ENCODE results near the gene ADAM12. TPM values are rescaled to one million over a fixed set of nuclear protein-coding genes. Genes with fewer than 3 reads are reported as not detected.

The ADAM12 gene
- total RNA-seq, 2 donors from 2014 or later = under 0.01 to 0.52 TPM

DNA sequence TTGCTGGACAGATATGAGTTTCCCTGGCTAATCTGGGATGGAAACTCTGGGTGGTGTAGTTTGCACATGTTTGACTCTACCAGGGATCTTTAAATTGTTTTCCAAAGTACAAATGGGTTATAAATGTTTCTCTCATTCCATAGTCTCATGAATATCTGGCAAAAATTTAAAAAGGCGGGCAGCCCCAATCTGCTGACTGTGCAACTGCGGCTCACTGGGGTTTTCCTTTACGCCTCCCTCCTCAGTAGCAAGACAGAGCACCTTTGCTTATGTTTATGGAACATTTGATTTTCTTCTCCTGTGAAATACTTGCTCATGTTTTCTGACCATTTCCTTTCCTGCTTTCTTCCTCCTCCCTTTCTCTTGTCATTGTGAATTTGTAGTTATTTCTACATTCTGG is 105.0 kb downstream of the ADAM12 start:
- TF ChIP-seq, protein P1, sequence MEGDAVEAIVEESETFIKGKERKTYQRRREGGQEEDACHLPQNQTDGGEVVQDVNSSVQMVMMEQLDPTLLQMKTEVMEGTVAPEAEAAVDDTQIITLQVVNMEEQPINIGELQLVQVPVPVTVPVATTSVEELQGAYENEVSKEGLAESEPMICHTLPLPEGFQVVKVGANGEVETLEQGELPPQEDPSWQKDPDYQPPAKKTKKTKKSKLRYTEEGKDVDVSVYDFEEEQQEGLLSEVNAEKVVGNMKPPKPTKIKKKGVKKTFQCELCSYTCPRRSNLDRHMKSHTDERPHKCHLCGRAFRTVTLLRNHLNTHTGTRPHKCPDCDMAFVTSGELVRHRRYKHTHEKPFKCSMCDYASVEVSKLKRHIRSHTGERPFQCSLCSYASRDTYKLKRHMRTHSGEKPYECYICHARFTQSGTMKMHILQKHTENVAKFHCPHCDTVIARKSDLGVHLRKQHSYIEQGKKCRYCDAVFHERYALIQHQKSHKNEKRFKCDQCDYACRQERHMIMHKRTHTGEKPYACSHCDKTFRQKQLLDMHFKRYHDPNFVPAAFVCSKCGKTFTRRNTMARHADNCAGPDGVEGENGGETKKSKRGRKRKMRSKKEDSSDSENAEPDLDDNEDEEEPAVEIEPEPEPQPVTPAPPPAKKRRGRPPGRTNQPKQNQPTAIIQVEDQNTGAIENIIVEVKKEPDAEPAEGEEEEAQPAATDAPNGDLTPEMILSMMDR (IDR thresholded peaks at IDR 0.05) = no peak
- no peak for TF ChIP-seq POLR2A (IDR thresholded peaks at IDR 0.05)
- H3K27ac ChIP-seq = no peak overlapping the region
- ATAC-seq (no peak), DNase-seq (no peak)
- H3K4me3 ChIP-seq = no peak overlapping the region
- H3K4me1 ChIP-seq = no peaks in the 10 kb centered on the region
- intact Hi-C loops (cut with DNase I) = no loop called here
- no peaks in the 10 kb centered on the region for H3K36me3 ChIP-seq (replicated peaks in 1 of 2; ENCODE audit: insufficient read depth in 1 of 2, low read depth in 2 of 2)
- no peaks in the 10 kb centered on the region for H3K9me3 ChIP-seq
- no peaks in the 10 kb centered on the region for H3K27me3 ChIP-seq
- WGBS, 2 donors = 89 to 96% methylated on average over 3 of the region's 3 CpGs

DNA sequence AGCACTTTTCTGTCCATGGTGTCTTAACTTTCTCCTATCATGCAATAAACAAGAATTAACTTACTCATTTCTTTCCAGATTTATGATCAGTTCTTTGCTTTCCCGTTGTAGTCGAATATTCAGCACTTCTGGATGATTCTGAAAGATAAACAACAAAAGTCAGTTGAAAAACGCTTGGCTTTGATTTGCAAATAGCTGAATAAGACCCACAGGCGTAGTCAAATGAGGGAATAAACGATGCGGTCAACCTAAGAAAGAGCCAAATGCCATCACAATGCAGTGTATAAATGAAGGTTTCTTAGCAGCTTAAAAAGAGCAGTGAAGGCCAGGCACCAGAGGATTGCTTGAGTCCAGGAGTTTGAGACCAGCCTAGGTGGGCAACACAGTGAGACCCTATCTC is 109.4 kb downstream of the ADAM12 start:
- DNase-seq (no peak), ATAC-seq (no peak)
- Histone ChIP-seq H3K9me3 (no peaks in the 10 kb centered on the region), H3K27ac (no peak overlapping the region), H3K36me3 (replicated peaks in 1 of 2; ENCODE audit: insufficient read depth in 1 of 2, low read depth in 2 of 2) (no peaks in the 10 kb centered on the region), H3K4me3 (no peak overlapping the region), H3K4me1 (no peaks in the 10 kb centered on the region), H3K27me3 (no peaks in the 10 kb centered on the region)
- TF ChIP-seq, protein P1 (IDR thresholded peaks at IDR 0.05) = no peak
- TF ChIP-seq POLR2A (IDR thresholded peaks at IDR 0.05) = no peak
- WGBS, 2 donors = 57 to 65% methylated on average over 6 of the region's 6 CpGs
- intact Hi-C loops (cut with DNase I) = no loop called here

DNA sequence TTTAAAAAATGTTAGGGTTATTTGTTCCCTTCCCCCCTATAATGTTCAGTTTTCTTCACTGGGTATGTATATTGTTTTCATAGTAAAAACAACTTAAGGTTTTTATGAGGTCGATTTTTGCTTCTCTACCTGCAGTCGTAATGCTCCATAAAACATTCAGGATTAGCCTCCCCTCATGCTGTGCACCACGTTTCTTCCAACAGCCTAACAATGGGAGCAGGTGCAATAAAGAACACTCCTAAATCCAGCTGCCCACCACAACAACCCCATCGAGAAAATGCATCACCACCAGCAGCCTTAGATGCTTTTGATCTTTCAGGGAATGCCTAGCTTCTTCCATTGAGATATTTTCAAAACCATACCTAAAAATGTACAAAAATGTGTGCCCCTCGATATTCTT is 111.1 kb downstream of the ADAM12 start:
- Histone ChIP-seq H3K36me3 (replicated peaks in 1 of 2; ENCODE audit: insufficient read depth in 1 of 2, low read depth in 2 of 2) (no peaks in the 10 kb centered on the region), H3K27ac (no peak overlapping the region), H3K9me3 (no peaks in the 10 kb centered on the region), H3K27me3 (no peaks in the 10 kb centered on the region), H3K4me1 (no peaks in the 10 kb centered on the region), H3K4me3 (no peak overlapping the region)
- ATAC-seq (no peak), DNase-seq (no peak)
- TF ChIP-seq POLR2A (IDR thresholded peaks at IDR 0.05) = no peak
- TF ChIP-seq, protein P1 (IDR thresholded peaks at IDR 0.05) = no peak
- intact Hi-C loops (cut with DNase I) = no loop called here
- 41 to 45% methylated on average over 5 of the region's 5 CpGs for WGBS, 2 donors

DNA sequence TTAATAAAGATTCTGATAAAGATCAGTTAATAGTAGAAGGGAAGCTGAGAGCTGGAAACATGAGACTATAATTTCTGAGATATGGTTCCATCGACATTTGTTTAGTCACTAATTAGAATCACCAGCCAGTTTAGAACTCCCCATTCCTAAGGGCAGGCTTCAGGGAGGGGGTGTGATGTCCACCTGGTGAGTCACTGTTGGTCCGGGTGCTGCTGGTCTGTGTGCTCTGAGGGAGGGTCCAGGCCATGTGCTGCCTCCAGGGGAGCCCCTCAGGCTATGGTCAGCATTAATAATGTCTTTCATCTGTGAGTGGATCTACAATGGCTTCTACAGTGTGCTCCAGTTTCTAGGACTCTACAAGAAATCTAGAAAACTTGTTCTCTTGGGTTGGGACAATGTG is 115.8 kb downstream of the ADAM12 start:
- intact Hi-C loops (cut with DNase I) = no loop called here
- Histone ChIP-seq H3K27ac (no peak overlapping the region), H3K4me1 (no peaks in the 10 kb centered on the region), H3K27me3 (no peaks in the 10 kb centered on the region), H3K9me3 (no peaks in the 10 kb centered on the region), H3K4me3 (no peak overlapping the region), H3K36me3 (replicated peaks in 1 of 2; ENCODE audit: insufficient read depth in 1 of 2, low read depth in 2 of 2) (no peaks in the 10 kb centered on the region)
- DNase-seq (no peak), ATAC-seq (no peak)
- no peak for TF ChIP-seq POLR2A (IDR thresholded peaks at IDR 0.05)
- TF ChIP-seq, protein P1 (IDR thresholded peaks at IDR 0.05) = no peak
- 70 to 71% methylated on average over 2 of the region's 2 CpGs for WGBS, 2 donors

- Histone ChIP-seq H3K9me3 (no peaks in the 10 kb centered on the region), H3K27me3 (no peaks in the 10 kb centered on the region), H3K4me1 (no peaks in the 10 kb centered on the region), H3K36me3 (replicated peaks in 1 of 2; ENCODE audit: insufficient read depth in 1 of 2, low read depth in 2 of 2) (no peaks in the 10 kb centered on the region), H3K27ac (no peak overlapping the region), H3K4me3 (no peak overlapping the region)
- 87% methylated on average over 5 of the region's 5 CpGs for WGBS, 2 donors
- DNase-seq (no peak), ATAC-seq (no peak)
- TF ChIP-seq POLR2A (IDR thresholded peaks at IDR 0.05) = no peak
- TF ChIP-seq, protein P1 (IDR thresholded peaks at IDR 0.05) = no peak
- intact Hi-C loops (cut with DNase I) = no loop called here
Measured at GRCh38 chr10:126270111-126270510, 118.2 kb downstream of the ADAM12 start.
